ENCODE measurements around the gene KLHL21. TPM values are rescaled to one million over a fixed set of nuclear protein-coding genes. Genes with fewer than 3 reads are reported as not detected.
"Not testable (repeated sequence)": the region's sequence is repeated elsewhere in the genome, so short reads cannot be mapped to it uniquely, and the experiment has no call there.

KLHL21 gene
- total RNA-seq, 2 donors from 2014 or later = 67.1 to 111 TPM

GRCh38 chr1:6600410-6601048 lies 2.1 kb downstream of the KLHL21 start:
- intact Hi-C loops (cut with DNase I) = loop anchor here (5.0 kb wide), 1 partner anchor 243 kb away; no protein-coding TSS in a partner anchor
- no peaks in the 10 kb centered on the region for H3K27me3 ChIP-seq (replicated peaks; ENCODE audit: insufficient read depth)
- no peak for DNase-seq (ENCODE audit: low spot score)
- WGBS = 12% methylated on average over 10 of the region's 10 CpGs
- no peak for TF ChIP-seq CTCF (IDR thresholded peaks at IDR 0.05)
- TF ChIP-seq POLR2A (IDR thresholded peaks at IDR 0.05) = no peak
- no peak for TF ChIP-seq POLR2AphosphoS5 (IDR thresholded peaks at IDR 0.05)
- H3K27ac ChIP-seq = peak overlapping the region; percentile 97 to 99
- H3K4me3 ChIP-seq = peak overlapping the region; percentile 80 to 86
- H3K4me1 ChIP-seq (replicated peaks) = peaks cover 36% of the 10 kb centered on the region
- H3K36me3 ChIP-seq = peaks cover 6 to 19% of the 10 kb centered on the region in 2 donors
- no peaks in the 10 kb centered on the region for H3K9me3 ChIP-seq

GRCh38 chr1:6599991-6600390 lies 2.7 kb downstream of the KLHL21 start:
- intact Hi-C loops (cut with DNase I) = loop anchor here (5.0 kb wide), 1 partner anchor 243 kb away; no protein-coding TSS in a partner anchor
- H3K27me3 ChIP-seq (replicated peaks; ENCODE audit: insufficient read depth); H3K9me3 ChIP-seq; DNase-seq (ENCODE audit: low spot score): not testable (repeated sequence)
- H3K4me1 ChIP-seq (replicated peaks) = peaks cover 37% of the 10 kb centered on the region
- peaks cover 6 to 19% of the 10 kb centered on the region in 2 donors for H3K36me3 ChIP-seq
- peak overlapping the region; percentile 80 to 86 for H3K4me3 ChIP-seq
- 28% methylated on average over 8 of the region's 8 CpGs for whole genome bisulfite sequencing
- peak overlapping the region; percentile 97 to 99 for H3K27ac ChIP-seq

DNA sequence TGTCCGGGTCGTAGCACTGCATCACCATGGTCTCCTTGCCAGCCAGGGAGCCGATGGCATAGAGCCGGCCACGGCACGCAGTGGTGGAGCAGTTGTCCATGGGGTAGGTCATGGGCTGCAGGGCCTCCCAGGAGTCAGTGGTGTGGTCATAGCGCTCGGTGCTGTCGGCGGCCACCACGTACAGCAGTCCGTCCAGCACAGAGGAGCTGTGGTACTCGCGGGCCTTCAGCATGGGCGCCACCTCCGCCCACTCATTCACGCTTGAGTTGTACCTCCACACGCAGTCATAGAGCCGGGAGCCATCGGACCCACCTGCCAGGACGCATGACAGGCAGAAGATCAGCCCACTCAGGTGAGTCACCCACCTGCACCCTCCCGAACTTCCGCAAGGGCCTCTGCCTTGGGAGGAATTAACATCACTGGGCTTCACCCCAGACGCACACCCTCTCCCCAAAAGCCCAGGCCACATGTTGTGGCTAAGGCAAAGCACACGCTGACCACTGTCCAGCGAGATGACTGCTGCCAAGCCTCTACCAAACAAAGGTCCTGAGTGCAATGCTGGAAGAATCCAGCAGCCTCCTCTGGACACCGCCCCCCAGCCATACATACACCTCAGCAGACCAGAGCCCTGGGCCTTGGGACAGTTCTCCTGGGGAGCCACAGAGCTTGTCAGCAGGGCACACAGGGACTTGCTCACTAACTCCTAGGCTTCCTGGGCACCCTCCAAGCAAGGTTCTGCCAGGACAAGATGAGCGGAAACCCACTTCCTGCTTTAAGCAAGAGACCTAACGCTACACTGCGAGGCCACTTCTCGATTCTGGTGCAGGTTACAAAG lies 3.3 kb downstream of the KLHL21 start:
- Histone ChIP-seq H3K4me1 (replicated peaks) (peaks cover 37% of the 10 kb centered on the region), H3K36me3 (peaks cover 6 to 19% of the 10 kb centered on the region in 2 donors), H3K9me3 (no peaks in the 10 kb centered on the region), H3K27ac (peak overlapping the region; percentile 97 to 99), H3K4me3 (peak overlapping the region; percentile 80 to 86), H3K27me3 (replicated peaks; ENCODE audit: insufficient read depth) (no peaks in the 10 kb centered on the region)
- TF ChIP-seq CTCF (IDR thresholded peaks at IDR 0.05) (peak in 2 of 4 experiments; percentile 17 to 34), POLR2AphosphoS5 (IDR thresholded peaks at IDR 0.05) (no peak), POLR2A (IDR thresholded peaks at IDR 0.05) (no peak)
- no peak for DNase-seq (ENCODE audit: low spot score)
- intact Hi-C loops (cut with DNase I) = no loop called here
- WGBS = 42% methylated on average over 24 of the region's 31 CpGs

DNA sequence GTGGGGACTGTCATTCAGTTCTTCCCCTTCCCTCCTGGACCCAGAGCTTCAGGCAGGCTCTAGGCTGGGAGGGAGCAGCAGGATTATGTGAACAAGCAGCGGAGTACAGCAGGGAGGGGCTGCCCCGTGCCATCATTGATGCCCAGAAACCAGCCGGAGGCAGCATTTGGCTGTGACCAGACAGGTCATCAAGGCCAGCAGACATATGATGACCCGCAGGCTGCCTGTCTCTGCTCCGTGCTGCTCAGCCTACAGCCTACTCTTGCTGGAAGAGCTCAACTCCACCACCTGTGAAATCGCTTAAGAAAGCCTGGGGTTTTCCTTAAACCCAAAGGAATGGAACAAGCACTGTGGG lies 4.9 kb downstream of the KLHL21 start:
- Histone ChIP-seq H3K36me3 (peaks cover 16 to 35% of the 10 kb centered on the region in 2 donors), H3K27me3 (replicated peaks; ENCODE audit: insufficient read depth) (no peaks in the 10 kb centered on the region), H3K4me1 (replicated peaks) (peaks cover 30% of the 10 kb centered on the region), H3K27ac (peak overlapping the region; percentile 4 to 9), H3K4me3 (no peak overlapping the region), H3K9me3 (no peaks in the 10 kb centered on the region)
- intact Hi-C loops (cut with DNase I) = no loop called here
- WGBS = 88% methylated on average over 6 of the region's 6 CpGs
- DNase-seq (ENCODE audit: low spot score) = no peak
- no peak for TF ChIP-seq CTCF (IDR thresholded peaks at IDR 0.05)
- TF ChIP-seq POLR2AphosphoS5 (IDR thresholded peaks at IDR 0.05) = no peak
- TF ChIP-seq POLR2A (IDR thresholded peaks at IDR 0.05) = no peak

GRCh38 chr1:6596886-6597776 lies 5.5 kb downstream of the KLHL21 start:
- DNase-seq (ENCODE audit: low spot score) = no peak
- Histone ChIP-seq H3K36me3 (peaks cover 16 to 40% of the 10 kb centered on the region in 2 donors), H3K4me3 (no peak overlapping the region), H3K9me3 (no peaks in the 10 kb centered on the region), H3K27ac (peak overlapping the region in 1 of 2 donors; percentile 4), H3K27me3 (replicated peaks; ENCODE audit: insufficient read depth) (no peaks in the 10 kb centered on the region), H3K4me1 (replicated peaks) (peaks cover 30% of the 10 kb centered on the region)
- intact Hi-C loops (cut with DNase I) = no loop called here
- no peak for TF ChIP-seq CTCF (IDR thresholded peaks at IDR 0.05)
- no peak for TF ChIP-seq POLR2AphosphoS5 (IDR thresholded peaks at IDR 0.05)
- no peak for TF ChIP-seq POLR2A (IDR thresholded peaks at IDR 0.05)
- WGBS = 75% methylated on average over 15 of the region's 15 CpGs

Data from prostate gland (tissue), 2 donors.